Smooth muscle cell (in vitro differentiated cells): Measurements from ENCODE around the gene SPATA1. TPM values are rescaled to one million over a fixed set of nuclear protein-coding genes. Genes with fewer than 3 reads are reported as not detected.
"Not testable (repeated sequence)": the region's sequence is repeated elsewhere in the genome, so short reads cannot be mapped to it uniquely, and the experiment has no call there.

ENCODE experiments used
- DNase-seq: peaks from one replicate; lab custom pipeline; 2025; ENCODE audit not compliant: unreplicated experiment; lab: John Stamatoyannopoulos, UW
- H2AFZ ChIP-seq: fragments of 200-600 bp; sonication (generic); 2 replicates; pipeline ENCODE4 v1.6.0; 2016; ENCODE audit warnings: antibody characterized with exemption, low read depth, mild to moderate bottlenecking
- H3F3A ChIP-seq: fragments of 200-600 bp; sonication (generic); 2 replicates; pipeline ENCODE4 v1.6.0; 2017; ENCODE audit warnings: antibody characterized with exemption, low read depth
- H3K27ac ChIP-seq: fragments of 200-600 bp; sonication (generic); 2 replicates; pipeline ENCODE4 v1.5.1; 2016; ENCODE audit warnings: low read depth, mild to moderate bottlenecking
- H3K27me3 ChIP-seq: fragments of 200-600 bp; sonication (generic); 2 replicates; pipeline ENCODE4 v1.6.1; 2016; ENCODE audit warnings: low read depth, mild to moderate bottlenecking
- H3K36me3 ChIP-seq: fragments of 200-600 bp; sonication (generic); 2 replicates; pipeline ENCODE4 v1.5.1; 2016; ENCODE audit warnings: low read depth
- H3K4me1 ChIP-seq: fragments of 200-600 bp; sonication (generic); 2 replicates; pipeline ENCODE4 v1.5.1; 2016; ENCODE audit warnings: low read depth
- H3K4me2 ChIP-seq: fragments of 200-600 bp; sonication (generic); 2 replicates; pipeline ENCODE4 v1.6.0; 2016; ENCODE audit warnings: mild to moderate bottlenecking
- H3K4me3 ChIP-seq: fragments of 200-600 bp; sonication (generic); 2 replicates; pipeline ENCODE4 v1.5.1; 2016; ENCODE audit warnings: mild to moderate bottlenecking
- H3K79me2 ChIP-seq: fragments of 200-600 bp; sonication (generic); 2 replicates; pipeline ENCODE4 v1.6.0; 2016; ENCODE audit warnings: low read depth, mild to moderate bottlenecking
- H3K9ac ChIP-seq: fragments of 200-600 bp; sonication (generic); 2 replicates; pipeline ENCODE4 v1.6.0; 2016; ENCODE audit warnings: low read depth
- H3K9me3 ChIP-seq: fragments of 200-600 bp; sonication (generic); replicated peaks from 2 replicates; pipeline ENCODE4 v1.5.1; 2016; ENCODE audit warnings: low read depth
- H4K20me1 ChIP-seq: fragments of 200-600 bp; sonication (generic); 2 replicates; pipeline ENCODE4 v1.6.0; 2016; ENCODE audit warnings: low read depth
- WGBS: methylation state at CpG from one replicate; pipeline ENCODE4 v1.1.7; 2016; ENCODE audit warnings: low lambda C conversion rate; 5-methylcytosine and 5-hydroxymethylcytosine counted together
- polyA plus RNA-seq: library from polyadenylated mRNA; unstranded; fragments of >200 nt; fragmentation: Nextera tagmentation; extraction: Ambion mirVana; gene quantifications from 2 replicates; pipeline ENCODE4 v1.2.1, GENCODE V29; 2016
- total RNA-seq: library from RNA; depleted of rRNA; stranded (reverse); fragments of >200 nt; gene quantifications from 2 replicates; pipeline ENCODE4 v1.2.3, GENCODE V29; 2014
- TF ChIP-seq, protein P1 (sequence below): fragments of 200-600 bp; sonication (generic); IDR thresholded peaks from 2 replicates; pipeline ENCODE4 v1.5.1; 2017; ENCODE audit warnings: borderline replicate concordance, mild to moderate bottlenecking, antibody characterized with exemption; ENCODE audit not compliant: insufficient read depth, poor library complexity, severe bottlenecking

SPATA1 gene
- total and polyA plus RNA-seq, 2 experiments from 2014 or later = 0.94 to 2.3 TPM

DNA sequence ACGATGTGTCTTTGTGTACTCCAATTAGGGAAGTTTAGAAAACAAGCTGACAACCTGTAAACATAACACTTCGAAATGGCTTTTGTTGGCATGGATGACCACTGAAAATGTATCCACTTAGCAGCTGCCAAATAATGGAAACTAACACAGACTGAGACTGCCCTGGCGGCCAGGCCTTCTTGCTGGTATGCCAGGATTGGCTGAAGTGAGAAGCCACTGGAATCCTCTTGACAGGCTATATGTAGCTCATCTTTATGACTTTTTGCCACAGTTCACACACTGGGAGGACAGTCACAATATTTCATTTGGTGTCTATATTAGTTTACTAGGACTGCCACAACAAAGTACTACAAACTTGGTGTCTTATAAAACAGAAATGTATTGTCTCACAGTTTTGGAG, 80.9 kb downstream of the SPATA1 start:
- WGBS = 78% methylated on average over 3 of the region's 3 CpGs
- H3K36me3 ChIP-seq = no peaks in the 10 kb centered on the region
- no peaks in the 10 kb centered on the region for H3K27me3 ChIP-seq
- no peaks in the 10 kb centered on the region for H3K9me3 ChIP-seq
- peaks cover 2% of the 10 kb centered on the region for H3F3A ChIP-seq
- no peak overlapping the region for H2AFZ ChIP-seq
- no peak overlapping the region for H3K9ac ChIP-seq
- no peak for DNase-seq
- H3K4me3 ChIP-seq = no peak overlapping the region
- no peak overlapping the region for H3K27ac ChIP-seq
- no peaks in the 10 kb centered on the region for H4K20me1 ChIP-seq
- peaks cover 21% of the 10 kb centered on the region for H3K4me1 ChIP-seq
- TF ChIP-seq, protein P1, sequence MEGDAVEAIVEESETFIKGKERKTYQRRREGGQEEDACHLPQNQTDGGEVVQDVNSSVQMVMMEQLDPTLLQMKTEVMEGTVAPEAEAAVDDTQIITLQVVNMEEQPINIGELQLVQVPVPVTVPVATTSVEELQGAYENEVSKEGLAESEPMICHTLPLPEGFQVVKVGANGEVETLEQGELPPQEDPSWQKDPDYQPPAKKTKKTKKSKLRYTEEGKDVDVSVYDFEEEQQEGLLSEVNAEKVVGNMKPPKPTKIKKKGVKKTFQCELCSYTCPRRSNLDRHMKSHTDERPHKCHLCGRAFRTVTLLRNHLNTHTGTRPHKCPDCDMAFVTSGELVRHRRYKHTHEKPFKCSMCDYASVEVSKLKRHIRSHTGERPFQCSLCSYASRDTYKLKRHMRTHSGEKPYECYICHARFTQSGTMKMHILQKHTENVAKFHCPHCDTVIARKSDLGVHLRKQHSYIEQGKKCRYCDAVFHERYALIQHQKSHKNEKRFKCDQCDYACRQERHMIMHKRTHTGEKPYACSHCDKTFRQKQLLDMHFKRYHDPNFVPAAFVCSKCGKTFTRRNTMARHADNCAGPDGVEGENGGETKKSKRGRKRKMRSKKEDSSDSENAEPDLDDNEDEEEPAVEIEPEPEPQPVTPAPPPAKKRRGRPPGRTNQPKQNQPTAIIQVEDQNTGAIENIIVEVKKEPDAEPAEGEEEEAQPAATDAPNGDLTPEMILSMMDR = no peak
- H3K4me2 ChIP-seq = no peak overlapping the region
- no peaks in the 10 kb centered on the region for H3K79me2 ChIP-seq

GRCh38 chr1:84594959-84595358, 88.8 kb downstream of the SPATA1 start:
- H3K79me2 ChIP-seq = not testable (repeated sequence)

DNA sequence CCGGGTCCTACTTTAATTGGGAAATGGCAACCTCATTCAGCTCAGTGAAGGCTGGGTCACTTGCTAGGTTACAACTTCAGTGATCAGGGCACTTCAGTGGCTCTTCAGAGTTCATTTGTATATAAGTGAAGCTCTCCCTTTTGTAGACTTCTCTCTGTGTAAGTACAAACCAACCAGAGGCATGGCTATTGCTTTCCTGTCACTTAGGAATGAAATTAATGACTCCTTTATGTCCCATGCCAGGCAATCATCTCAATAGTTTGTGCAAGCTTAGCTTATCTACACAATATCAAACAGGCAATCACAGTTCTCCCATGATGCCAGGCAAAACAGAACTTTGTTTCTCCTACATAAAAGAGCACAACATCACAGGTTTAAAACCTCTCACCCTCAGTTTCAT, 90.8 kb downstream of the SPATA1 start:
- TF ChIP-seq, protein P1 = no peak
- no peak overlapping the region for H3K27ac ChIP-seq
- H4K20me1 ChIP-seq = no peaks in the 10 kb centered on the region
- H3K9me3 ChIP-seq = no peaks in the 10 kb centered on the region
- H3K79me2 ChIP-seq = no peaks in the 10 kb centered on the region
- no peak for DNase-seq
- 97% methylated on average over 1 of the region's 1 CpG for WGBS
- peaks cover 10% of the 10 kb centered on the region for H3K4me1 ChIP-seq
- H3K27me3 ChIP-seq = no peaks in the 10 kb centered on the region
- no peak overlapping the region for H3K9ac ChIP-seq
- no peak overlapping the region for H3K4me2 ChIP-seq
- H2AFZ ChIP-seq = no peak overlapping the region
- no peak overlapping the region for H3K4me3 ChIP-seq
- H3K36me3 ChIP-seq = no peaks in the 10 kb centered on the region
- peaks cover 19% of the 10 kb centered on the region for H3F3A ChIP-seq

More at GRCh38 chr1:84594959-84595358, 88.8 kb downstream of the SPATA1 start:
- H3K27ac ChIP-seq, H4K20me1 ChIP-seq, H2AFZ ChIP-seq, DNase-seq, H3K4me2 ChIP-seq, H3K27me3 ChIP-seq, H3K9ac ChIP-seq, H3K4me3 ChIP-seq, H3K9me3 ChIP-seq, H3K36me3 ChIP-seq: not testable (repeated sequence)
- peaks cover 17% of the 10 kb centered on the region for H3F3A ChIP-seq
- 97% methylated on average over 2 of the region's 2 CpGs for WGBS
- H3K4me1 ChIP-seq = peaks cover 10% of the 10 kb centered on the region

- peak overlapping the region; percentile 34 for H3K4me2 ChIP-seq
- H3K79me2 ChIP-seq = no peaks in the 10 kb centered on the region
- peak overlapping the region; percentile 77 for H3K27ac ChIP-seq
Observed at GRCh38 chr1:84598418-84598817, 92.2 kb downstream of the SPATA1 start.

More at GRCh38 chr1:84598418-84598817, 92.2 kb downstream of the SPATA1 start:
- Histone ChIP-seq H3K9ac (no peak overlapping the region), H3K4me3 (no peak overlapping the region), H3K9me3 (no peaks in the 10 kb centered on the region), H2AFZ (no peak overlapping the region), H3F3A (peaks cover 19% of the 10 kb centered on the region), H3K36me3 (no peaks in the 10 kb centered on the region), H3K4me1 (peaks cover 18% of the 10 kb centered on the region), H3K27me3 (no peaks in the 10 kb centered on the region), H4K20me1 (no peaks in the 10 kb centered on the region)
- TF ChIP-seq, protein P1 = no peak
- no peak for DNase-seq
- 62% methylated on average over 3 of the region's 3 CpGs for WGBS
